NCI-H748 (cell line): ENCODE measurements around the gene FAM118A.
"Not testable (repeated sequence)": the region's sequence is repeated elsewhere in the genome, so short reads cannot be mapped to it uniquely, and the experiment has no call there.

Source experiments
- DNase-seq: peaks from one replicate; lab custom pipeline; 2025; ENCODE audit not compliant: unreplicated experiment; lab: John Stamatoyannopoulos, UW

The FAM118A gene

GRCh38 chr22:45308957-45309421, 745 bp upstream of the FAM118A start:
- no peak for DNase-seq

GRCh38 chr22:45310331-45310976, 720 bp downstream of the FAM118A start:
- DNase-seq: peak; percentile 44

- no peak for DNase-seq
Observed at GRCh38 chr22:45310977-45311531, 1.3 kb downstream of the FAM118A start.

GRCh38 chr22:45312415-45312814, 2.7 kb downstream of the FAM118A start:
- DNase-seq: no peak

GRCh38 chr22:45312856-45313255, 3.1 kb downstream of the FAM118A start:
- no peak for DNase-seq

- DNase-seq: no peak
Observed at GRCh38 chr22:45314054-45314721, 4.5 kb downstream of the FAM118A start.

- no peak for DNase-seq
Observed at GRCh38 chr22:45314786-45315185, 5.1 kb downstream of the FAM118A start.

- DNase-seq: no peak
Observed at GRCh38 chr22:45316796-45317526, 7.2 kb downstream of the FAM118A start.

- peak; percentile 90 for DNase-seq
Observed at GRCh38 chr22:45317551-45318167, 7.9 kb downstream of the FAM118A start.

- peak; percentile 94 for DNase-seq
Observed at GRCh38 chr22:45318168-45318557, 8.4 kb downstream of the FAM118A start.

- no peak for DNase-seq
Observed at GRCh38 chr22:45318558-45319323, 9.0 kb downstream of the FAM118A start.

GRCh38 chr22:45319324-45319685, 9.6 kb downstream of the FAM118A start:
- DNase-seq: no peak

- no peak for DNase-seq
Observed at GRCh38 chr22:45320357-45320976, 10.7 kb downstream of the FAM118A start.

GRCh38 chr22:45321827-45322226, 12.1 kb downstream of the FAM118A start:
- DNase-seq: no peak

GRCh38 chr22:45322873-45323525, 13.3 kb downstream of the FAM118A start:
- no peak for DNase-seq

GRCh38 chr22:45323695-45324094, 14.0 kb downstream of the FAM118A start:
- no peak for DNase-seq

GRCh38 chr22:45324311-45324711, 14.6 kb downstream of the FAM118A start:
- DNase-seq: no peak

- DNase-seq: not testable (repeated sequence)
Observed at GRCh38 chr22:45328261-45328660, 18.5 kb downstream of the FAM118A start.

- no peak for DNase-seq
Observed at GRCh38 chr22:45328822-45329529, 19.2 kb downstream of the FAM118A start.
